Neural progenitor cell (in vitro differentiated cells): ENCODE data around the gene HIC1.

Source experiments
- CTCF ChIP-seq: fragments of 200-600 bp; sonication (generic); IDR thresholded peaks from 2 replicates; pipeline ENCODE4 v1.5.1; 2017; ENCODE audit warnings: antibody characterized with exemption, mild to moderate bottlenecking
- EZH2 ChIP-seq: fragments of 200-600 bp; sonication (generic); IDR thresholded peaks from 2 replicates; pipeline ENCODE4 v1.6.1; 2017; ENCODE audit warnings: antibody characterized with exemption, mild to moderate bottlenecking, moderate library complexity

GRCh38 chr17:2064147-2064489 lies 9.2 kb downstream of the HIC1 start:
- TF ChIP-seq CTCF, result no peak
- TF ChIP-seq EZH2, result no peak
